ENCODE data around the gene FCRL5. TPM values are rescaled to one million over a fixed set of nuclear protein-coding genes. Genes with fewer than 3 reads are reported as not detected.

The FCRL5 gene
- total RNA-seq = not detected in 2 replicates

DNA sequence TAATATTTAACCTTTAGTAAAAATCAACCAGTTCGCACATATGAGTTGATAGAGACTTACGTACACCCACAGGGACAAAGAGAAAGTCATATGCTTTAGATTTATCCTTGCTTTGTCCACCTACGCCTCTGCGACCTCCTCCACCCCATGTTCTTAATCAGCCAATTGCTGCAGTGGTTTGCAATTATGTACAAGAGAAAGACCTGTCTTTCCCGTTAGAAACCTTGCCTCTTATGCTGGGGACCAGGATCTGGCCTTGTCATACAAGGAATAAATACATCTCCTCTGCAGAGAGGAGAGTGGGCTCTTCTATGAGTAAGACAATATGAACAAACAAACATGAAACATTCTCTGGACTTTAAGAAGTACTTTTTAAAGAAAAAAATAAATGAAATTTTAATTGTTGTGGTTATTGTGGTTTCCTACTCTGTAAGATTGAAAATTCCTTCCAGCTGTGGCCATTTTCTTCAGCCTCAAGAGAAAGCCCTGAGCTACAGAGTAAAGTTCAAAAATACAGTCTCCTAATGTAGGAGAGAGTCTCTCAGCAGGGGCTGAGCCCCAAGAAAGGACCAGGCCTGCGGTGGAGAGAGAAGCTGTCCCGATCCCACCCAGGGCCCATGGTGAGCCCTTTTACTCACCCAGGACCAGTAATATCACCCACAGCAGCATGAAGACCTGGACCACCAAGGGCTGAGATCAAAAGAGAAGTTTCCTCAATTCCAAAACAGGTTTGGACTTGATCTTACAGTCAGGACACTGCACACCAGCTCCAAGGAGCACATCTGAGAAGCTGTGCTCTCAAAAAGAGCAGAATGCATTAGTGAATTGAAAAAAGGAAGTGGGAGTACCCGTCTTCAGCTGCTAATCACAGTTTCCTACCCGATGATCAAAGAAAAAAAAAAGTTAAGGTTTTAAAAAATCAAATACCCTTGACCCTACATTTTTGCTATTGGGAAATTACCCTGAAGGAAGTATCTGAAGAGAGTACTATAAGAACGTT is at the start of gene FCRL5:
Gene FCRL5, minus strand, starts transcription at position 822 of the 1,000 bp plus-strand sequence. Its CDS starts 153 bp downstream, at position 669.

GRCh38 chr1:157597959-157598667 is 45.8 kb upstream of the FCRL5 start, which contains the start of gene FCRL4:
Gene FCRL4, minus strand, starts transcription at chr1:157598085. Its CDS starts 141 bp downstream, at chr1:157597944.

Other genes starting within 250 kb of the FCRL5 start
- gene FCRL4, start 45.6 kb upstream of the FCRL5 start, total RNA-seq = not detected in 2 replicates
- not detected in 2 replicates for gene FCRL3, start 148.3 kb upstream of the FCRL5 start, total RNA-seq
- gene FCRL2, start 224.6 kb upstream of the FCRL5 start, total RNA-seq = not detected in 2 replicates